HG03097 (cell line): ENCODE measurements around the gene AGRN.
"Not testable (repeated sequence)": the region's sequence is repeated elsewhere in the genome, so short reads cannot be mapped to it uniquely, and the experiment has no call there.

ENCODE experiments used
- ATAC-seq: cut with Tn5 transposase; IDR thresholded peaks from one replicate; pipeline ENCODE4 v1.9.1; 2021; ENCODE audit not compliant: unreplicated experiment, low FRiP score

The AGRN gene

DNA sequence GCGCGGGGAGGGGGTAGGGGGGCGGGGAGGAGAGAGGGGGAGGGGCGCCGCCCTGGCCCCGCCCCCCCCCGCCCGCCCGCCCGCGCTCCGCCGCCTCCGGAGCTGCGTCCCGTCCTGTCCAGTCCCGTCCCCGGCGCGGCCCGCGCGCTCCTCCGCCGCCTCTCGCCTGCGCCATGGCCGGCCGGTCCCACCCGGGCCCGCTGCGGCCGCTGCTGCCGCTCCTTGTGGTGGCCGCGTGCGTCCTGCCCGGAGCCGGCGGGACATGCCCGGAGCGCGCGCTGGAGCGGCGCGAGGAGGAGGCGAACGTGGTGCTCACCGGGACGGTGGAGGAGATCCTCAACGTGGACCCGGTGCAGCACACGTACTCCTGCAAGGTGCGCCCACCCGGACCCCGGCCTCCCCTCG lies at the start of gene AGRN:
Gene AGRN (plus strand): TSS at position 121 of the 405 bp plus-strand sequence. CDS start 53 bp downstream, at position 174.
- no peak for ATAC-seq

DNA sequence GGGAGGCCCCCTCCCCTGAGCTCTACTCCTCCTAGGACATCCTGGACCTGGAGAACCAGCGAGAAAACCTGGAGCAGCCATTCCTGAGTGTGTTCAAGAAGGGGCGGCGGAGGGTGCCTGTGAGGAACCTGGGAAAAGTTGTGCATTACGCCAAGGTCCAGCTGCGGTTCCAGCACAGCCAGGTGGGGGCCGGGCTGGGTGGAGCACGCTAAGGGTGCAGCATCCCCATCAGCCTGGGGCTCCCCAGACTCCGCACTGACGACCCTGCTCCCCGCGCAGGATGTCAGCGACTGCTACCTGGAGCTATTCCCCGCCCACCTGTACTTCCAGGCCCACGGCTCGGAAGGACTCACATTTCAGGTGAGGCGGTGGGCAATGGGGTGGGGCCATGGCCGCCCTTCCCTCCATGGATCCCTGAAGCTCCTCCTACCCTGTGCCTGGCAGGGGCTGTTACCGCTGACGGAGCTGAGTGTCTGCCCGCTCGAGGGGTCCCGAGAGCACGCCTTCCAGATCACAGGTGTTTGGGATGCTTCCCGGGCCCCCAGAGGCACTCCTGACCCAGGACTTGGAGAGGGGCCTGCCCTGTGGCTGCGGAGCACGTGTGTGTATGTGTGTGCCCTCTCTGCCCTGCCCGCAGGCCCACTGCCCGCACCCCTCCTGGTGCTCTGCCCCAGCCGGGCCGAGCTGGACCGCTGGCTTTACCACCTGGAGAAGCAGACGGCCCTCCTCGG lies 49.5 kb upstream of the AGRN start:
- ATAC-seq, result no peak

DNA sequence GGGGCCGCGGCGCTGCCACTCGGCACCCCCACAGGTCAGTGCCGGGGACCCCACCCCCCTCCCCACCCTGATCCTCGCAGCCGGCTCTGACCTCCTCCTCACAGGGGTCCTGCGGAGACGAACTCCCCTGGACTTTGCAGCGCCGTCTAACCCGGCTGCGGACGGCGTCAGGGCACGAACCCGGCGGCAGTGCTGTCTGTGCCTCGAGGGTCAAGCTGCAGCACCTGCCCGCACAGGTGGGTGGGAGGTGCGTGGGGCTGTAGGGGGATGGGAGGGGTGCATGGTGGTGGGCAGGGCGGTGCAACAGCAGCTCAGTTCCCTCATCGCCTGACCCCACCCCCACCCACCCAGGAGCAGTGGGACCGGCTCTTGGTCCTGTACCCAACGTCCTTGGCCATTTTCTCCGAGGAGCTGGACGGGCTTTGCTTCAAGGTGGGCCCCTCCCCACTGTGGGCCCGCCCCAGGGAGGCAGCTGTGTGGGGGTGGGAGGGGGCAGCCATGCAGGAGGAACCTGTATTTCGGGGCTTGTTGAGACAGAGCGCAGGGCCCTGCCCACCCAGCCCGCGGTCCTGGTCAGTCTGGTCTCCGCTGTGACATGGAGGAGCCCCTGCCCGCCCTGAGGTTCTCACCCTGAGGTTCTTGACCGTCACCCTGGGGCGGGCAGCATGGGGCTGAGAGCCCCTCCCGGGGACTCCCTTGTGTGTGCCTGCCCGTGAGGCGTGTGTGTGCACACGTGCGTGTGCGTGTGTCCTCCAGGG lies 48.8 kb upstream of the AGRN start:
- no peak for ATAC-seq

- no peak for ATAC-seq
Measured at GRCh38 chr1:971751-972506, 48.0 kb upstream of the AGRN start.

GRCh38 chr1:972726-973458 lies 47.0 kb upstream of the AGRN start:
- no peak for ATAC-seq

GRCh38 chr1:973459-974292 lies 46.2 kb upstream of the AGRN start:
- no peak for ATAC-seq

DNA sequence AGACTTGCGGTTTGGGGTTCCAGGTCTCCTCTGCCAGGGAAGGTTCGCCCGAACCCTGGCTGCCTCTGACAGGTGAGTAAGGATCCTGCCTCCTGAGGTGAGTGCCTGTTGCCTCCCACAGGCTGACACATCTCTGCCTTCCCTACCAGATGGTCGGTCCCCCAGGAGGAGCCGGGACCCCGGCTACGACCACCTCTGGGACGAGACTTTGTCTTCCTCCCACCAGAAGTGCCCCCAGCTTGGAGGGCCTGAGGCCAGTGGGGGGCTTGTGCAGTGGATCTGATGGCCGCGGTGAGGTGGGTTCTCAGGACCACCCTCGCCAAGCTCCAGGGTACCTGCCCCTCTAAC lies 45.7 kb upstream of the AGRN start:
- ATAC-seq, result no peak

- ATAC-seq, result no peak
Measured at GRCh38 chr1:974687-975328, 45.1 kb upstream of the AGRN start.

- ATAC-seq, result no peak
Measured at GRCh38 chr1:975365-975764, 44.6 kb upstream of the AGRN start.

DNA sequence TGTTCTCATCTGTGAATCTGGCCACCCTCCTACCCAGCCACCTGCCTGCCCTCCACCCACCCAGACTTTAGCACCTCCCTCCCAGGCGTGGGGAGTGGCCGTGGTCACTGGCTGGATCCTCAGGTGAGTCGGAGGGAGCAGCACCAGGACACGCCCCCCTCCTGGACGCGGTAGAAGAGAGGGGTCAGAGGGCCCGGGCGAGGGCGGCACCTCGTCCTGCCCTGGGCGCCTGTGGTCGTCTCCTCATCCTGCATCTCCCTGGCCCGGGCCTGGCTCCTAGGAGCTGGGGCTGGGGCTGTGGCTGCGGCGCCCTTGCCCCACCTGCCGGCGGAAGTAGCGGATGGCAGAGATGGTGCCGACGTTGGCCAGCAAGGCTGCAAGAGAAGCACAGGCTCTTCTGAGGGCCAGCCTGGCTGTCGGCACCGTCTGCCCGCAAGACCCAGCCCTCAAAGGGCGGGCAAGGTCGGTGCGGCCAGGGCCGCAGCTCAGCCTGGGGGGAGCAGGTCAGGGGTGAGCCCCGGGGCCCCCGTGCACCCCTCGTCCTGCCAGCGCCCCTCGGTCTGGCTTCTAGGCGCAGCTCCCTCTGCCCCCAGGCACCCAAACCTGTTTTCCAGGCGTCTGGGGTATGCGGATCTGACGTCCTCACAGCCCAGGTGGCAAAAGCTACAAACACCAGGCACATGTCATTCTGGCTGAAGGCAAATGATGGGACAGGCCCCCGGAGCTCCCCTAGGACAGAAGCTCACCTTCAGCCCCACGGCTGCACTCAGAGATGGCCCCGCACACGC lies 43.8 kb upstream of the AGRN start:
- ATAC-seq, result peak; percentile 56

DNA sequence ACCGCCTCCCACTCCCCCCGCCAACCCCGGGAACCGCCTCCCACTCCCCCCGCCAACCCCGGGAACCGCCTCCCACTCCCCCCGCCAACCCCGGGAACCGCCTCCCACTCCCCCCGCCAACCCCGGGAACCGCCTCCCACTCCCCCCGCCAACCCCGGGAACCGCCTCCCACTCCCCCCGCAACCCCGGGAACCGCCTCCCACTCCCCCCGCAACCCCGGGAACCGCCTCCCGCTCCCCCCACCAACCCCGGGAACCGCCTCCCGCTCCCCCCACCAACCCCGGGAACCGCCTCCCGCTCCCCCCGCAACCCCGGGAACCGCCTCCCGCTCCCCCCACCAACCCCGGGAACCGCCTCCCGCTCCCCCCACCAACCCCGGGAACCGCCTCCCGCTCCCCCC lies 43.1 kb upstream of the AGRN start:
- ATAC-seq, result not testable (repeated sequence)

DNA sequence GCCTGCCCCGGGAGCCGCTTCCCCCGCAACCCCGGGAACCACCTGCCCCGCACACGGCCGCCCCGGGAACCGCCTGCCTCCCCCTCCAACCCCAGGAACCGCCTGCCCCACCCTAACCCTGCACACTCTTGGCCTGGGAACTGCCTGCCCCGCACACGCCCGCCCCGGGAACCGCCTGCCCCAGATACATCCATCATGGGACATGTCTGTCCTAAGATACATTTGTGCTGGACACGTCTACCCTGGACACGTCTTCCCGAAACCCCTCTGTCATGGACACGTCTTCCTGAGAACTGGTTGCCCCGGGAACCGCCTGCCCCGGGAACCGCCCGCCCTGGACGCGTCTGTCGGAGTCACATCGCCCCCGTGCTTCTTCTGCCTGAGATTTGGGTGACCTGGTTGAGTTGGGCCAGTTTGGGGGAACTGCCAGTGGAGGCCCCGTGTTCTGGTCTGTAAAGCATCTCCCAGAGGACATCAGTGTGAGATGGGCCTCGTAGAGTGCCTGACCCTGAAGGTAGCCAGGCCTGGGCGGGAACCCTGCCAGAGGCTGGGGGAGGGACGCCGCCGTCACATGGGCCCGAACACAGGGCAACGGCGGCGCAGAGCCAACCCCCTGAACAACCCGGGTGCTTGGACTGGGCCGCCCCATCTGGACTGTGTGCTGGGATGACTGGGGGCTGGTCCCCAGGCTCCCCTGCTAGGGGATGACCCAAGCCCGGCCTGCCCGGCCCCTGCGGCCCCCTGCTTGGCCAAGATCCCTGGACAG lies 41.7 kb upstream of the AGRN start:
- ATAC-seq, result no peak

- no peak for ATAC-seq
Measured at GRCh38 chr1:978835-979743, 40.8 kb upstream of the AGRN start.

DNA sequence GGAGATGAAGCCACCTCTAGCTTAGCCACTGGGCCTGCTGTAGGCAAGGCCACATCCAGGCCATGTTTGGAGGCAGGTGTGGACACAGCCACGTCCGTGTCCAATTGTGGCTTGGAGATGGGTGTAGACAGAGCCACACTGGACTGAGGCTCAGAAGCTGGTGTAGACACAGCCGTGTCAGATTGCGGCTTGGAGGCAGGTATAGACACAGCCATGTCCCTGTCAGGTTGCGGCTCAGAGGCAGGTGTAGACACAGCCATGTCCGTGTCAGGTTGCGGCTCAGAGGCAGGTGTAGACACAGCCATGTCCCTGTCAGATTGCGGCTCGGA lies 40.2 kb upstream of the AGRN start:
- no peak for ATAC-seq

DNA sequence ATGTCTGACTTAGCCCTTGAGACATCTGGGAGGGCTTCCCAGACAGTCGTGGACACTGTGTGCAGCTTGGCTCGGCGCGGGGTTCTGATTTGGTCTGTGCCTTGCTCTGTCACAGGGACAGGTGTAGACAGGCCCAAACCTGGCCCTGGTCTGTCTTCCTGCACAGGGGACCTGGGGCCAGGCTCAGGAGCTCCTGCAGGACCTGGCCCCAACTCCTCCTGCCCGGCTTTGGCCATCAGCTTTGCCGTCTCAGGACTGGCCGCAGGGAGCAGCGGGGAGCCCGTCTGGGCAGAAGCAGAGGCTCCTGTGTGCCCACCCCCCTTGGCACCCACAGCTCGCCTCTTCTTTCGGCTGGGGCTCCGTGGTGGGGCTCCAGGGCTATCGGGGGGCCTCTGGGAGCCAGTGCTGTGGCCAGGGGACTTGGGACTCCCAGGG lies 39.8 kb upstream of the AGRN start:
- no peak for ATAC-seq

DNA sequence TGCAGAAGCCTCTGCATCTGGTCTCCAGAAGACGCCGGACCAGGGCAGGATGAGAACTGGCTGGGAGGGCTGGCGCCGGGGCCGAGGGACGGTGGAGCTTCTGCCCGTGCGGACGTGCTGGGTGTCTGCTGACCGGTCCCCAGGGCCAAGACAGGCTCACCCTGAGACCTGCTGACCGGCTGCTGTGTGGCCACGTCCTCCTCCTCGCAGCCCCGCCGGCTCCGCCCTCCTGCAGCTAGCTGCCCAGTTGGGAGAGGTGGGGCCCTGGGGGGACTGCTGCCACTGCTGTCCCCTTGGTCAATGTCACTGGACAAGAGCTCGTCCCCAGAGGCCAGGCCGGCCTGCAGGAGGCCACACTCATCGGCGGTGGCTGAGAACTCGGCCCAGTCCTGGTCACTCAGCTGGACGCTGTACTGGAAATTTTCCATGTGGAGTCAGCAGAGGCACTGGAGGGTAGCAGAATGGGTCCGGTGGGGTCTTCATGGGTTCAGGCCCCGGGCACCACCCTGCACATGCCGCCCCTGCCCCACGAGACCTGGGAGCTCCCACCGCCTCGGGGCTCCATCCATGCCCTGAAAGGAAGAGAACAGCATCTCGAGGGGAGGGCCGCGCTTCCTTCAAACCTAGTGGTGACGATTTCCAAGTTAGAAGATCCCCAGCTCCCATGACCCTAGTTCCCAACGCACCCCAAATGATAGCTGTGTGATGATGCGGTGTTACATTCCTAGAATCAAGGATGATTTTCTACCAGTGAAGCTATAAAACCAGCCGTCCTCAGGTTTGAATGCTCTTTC lies 39.1 kb upstream of the AGRN start:
- no peak for ATAC-seq
